DMS 273 treated with DMSO at 0.1 percent for 48 hours (cell line): ENCODE data around the gene ZNF625.

ENCODE experiments used
- DNase-seq: peaks from one replicate; lab custom pipeline; 2025; lab: John Stamatoyannopoulos, UW

ZNF625 gene

DNA sequence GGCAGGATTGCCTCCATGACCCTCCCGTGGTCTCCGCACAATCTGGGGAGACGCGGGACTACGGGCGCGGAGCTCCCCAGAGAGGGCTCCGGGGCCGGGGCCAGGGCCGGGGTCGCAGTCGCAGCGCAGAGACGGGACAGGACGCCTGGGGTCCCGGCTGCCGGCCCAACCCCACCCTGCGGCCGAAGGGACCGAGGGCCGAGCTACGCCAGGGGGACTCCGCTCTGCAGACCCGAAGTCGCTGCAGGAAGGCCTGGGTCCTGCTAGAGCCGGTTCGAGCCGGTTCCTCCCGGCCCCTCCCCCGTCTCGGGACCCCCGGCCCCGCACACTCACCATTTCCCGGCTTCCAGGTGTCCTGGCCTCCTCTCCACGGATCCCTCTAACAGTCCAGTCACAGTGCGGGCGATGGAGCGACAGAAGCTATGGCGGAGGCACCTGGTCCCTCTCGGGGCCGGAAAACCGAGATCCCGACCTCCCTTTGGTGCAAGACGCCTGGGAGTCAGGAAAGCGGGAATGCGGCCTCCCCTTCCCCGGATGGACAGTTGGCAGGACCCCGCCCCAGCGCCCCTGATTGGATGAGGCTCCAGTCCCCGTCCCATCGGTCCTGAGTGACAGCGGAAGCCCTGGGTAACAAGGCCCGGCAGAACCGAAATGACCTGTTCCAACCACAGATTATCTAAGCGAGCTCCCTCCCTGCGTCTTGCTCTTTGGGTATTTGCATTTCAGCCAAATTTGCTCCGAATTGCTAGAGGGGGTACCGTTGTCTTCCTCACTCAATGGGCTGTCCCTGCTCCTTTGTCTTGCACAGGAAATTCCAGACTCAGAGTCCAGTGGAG is at the start of gene ZNF625:
Gene ZNF625, minus strand, starts transcription at position 512 of the 836 bp plus-strand sequence. Its CDS starts 176 bp downstream, at position 336.
- DNase-seq, result peak; percentile 85

DNA sequence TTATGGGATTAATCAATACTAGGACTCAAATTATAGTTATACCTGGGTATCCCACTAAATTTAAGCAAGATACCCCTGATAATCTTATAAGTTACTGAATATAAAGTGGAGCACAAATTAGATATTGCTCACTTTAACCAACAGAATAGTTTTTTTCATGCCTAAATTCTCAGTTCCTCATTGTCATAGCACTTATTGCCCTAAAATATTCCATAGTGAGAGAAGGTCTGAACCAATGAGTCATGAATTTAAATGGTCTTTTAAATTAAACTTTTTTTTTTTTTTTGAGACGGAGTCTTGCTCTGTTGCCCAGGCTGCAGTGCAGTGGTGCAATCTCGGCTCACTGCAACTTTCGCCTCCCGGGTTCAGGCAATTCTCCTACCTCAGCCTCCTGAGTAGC is 48.8 kb upstream of the ZNF625 start:
- DNase-seq, result no peak

DNA sequence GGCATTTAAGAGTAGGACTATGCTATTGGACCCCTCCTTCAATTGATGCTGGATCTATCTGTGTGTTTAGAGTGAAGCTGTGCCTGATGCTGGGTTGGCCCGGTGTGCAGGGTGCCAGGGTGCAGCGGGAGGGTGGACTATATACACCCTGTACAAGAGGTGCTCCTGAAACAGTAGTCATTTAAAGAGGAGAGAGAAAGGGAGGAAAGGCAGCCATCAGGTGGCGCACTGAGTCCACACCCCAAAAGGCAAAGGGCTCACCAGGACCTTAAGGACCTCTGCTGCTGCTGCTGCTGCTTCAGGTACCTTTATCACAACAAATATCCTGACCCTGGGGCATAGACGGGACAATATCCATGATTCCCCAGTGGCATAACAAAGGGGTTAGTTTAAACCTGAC is 45.7 kb upstream of the ZNF625 start:
- no peak for DNase-seq

DNA sequence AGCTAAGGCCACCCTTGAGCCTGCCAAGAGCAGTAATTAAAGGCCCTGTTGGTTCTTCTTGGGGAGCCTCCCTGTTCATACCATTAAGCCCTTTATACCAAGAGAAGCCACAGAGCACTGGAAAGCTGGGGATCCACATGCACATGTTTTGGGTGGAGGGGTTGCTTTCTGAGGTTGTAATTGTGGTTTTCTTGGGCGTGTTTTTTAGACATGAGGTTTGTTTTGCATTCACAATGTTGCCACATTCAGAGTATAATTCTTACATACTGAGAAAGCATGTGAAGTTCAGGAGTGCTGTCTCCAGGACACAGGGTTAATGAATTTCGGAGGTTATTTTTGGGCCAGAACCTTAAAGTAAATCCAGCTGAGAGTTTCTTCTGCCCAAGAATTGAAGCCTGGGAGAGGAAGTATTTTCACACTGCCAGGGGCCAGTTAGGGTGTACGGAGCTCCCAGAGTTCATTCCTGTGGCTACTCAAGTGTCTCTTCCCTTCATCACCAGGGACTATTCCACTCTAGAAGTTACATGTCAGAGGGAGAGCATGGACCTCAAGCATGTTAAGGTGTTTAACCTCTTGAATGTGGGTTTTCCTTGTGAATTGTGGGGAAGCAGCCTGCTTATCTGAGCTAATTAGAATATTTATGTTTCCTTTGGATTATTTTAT is 43.4 kb upstream of the ZNF625 start:
- DNase-seq, result no peak

DNA sequence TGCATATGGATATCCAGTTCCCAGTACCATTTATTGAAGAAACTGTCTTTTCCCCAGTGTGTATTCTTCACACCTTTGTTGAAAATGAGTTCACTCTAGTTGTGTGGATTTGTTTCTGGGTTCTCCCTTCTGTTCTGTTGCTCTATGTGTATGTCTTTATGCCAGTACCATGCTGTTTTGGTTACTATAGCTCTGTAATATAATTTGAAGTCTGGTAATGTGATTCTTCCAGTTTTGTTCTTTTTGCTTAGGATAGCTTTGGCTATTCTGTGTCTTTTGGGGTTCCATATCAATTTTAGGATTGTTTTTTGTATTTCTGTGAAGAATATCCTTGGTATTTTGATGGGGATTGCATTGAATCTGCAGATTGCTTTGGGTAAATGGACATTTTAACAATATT is 41.6 kb upstream of the ZNF625 start:
- DNase-seq, result no peak

DNA sequence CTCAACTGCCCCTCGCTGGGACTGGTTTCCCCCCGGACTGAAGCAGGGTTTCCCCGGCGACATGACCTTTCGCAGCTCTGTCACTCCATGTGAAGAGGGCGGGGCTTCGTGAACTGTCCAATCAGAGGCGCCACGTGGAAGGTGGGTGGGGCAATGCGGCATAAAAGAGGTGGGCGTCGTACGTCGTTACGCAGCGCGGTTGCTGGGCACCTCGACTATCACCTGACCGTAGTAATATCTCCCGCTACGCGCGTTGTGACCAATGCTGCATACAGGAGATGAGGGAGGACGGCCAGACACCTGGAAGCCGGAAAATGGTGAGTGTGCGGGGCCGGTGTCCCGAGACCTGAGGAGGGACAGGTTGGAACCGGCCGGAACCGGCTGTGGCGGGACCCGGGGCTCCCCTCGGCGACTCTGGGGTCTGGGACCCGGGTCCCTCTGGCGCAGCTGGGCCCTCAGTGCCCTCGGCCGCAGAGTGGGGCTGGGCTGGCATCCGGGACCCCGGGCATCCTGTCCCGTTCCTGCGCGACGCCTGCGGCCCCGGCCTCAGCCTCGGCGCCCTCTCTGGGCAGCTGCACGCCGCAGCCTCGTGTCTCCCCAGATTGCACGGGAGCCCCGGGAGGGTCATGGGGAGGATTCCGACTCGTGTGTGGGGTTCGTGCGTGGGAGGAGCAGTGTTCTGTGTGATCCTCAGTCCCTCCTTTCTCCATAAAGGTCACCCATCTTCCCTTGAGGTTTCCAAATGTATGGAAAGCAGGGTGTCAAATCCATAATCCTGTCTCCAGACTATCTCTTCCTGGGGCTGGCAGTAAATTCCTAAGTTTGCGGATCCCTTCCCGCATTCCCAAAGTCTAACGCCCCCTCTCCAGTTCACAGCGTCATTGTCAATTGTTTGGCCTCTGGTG is 38.5 kb upstream of the ZNF625 start:
- no peak for DNase-seq

DNA sequence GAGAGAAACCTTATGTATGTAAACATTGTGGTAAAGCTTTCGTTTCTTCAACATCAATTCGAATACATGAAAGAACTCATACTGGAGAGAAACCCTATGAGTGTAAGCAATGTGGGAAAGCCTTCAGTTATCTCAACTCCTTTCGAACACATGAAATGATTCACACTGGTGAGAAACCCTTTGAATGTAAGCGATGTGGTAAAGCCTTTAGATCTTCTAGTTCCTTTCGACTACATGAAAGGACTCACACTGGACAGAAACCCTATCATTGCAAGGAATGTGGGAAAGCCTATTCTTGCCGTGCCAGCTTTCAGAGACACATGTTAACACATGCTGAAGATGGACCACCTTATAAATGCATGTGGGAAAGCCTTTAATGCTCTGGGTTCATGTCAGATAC is 31.1 kb upstream of the ZNF625 start:
- DNase-seq, result no peak

DNA sequence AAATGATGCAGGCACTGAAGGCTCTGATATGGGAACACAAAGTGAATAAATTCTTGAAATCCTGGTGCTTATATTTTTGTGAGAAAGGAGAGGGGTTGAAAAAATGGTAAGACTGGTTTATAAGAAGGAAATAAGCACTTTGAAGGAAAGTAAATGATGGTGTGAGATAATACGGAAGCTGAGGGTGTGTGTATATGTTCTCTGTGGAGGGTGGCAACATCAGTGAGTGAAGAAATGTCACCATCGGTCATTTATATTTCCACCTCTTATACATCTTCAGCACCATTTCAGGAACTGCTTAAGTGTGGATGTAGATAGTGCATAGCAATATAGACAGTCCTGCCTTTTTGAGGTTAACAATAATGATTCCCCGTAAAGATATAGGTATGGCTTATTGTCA is 23.8 kb upstream of the ZNF625 start:
- no peak for DNase-seq

DNA sequence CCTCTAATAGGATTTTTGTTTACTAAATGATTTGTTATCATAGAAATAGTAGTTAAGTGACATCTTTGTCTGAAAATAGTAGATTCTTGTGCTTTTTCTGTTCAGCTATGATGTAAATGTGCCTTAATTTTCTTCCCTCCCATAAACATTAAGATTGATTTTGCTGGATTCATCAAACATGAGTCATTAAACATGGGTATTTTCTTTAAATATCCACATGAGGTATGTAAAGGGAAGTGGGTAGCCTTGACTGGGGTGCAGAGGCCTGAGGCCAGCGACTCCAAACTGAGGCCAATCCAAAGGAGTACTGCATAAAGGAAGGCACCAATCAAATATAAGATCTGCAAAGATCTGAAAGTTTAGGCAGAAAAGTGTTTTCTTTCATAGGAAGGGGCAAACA is 10.1 kb upstream of the ZNF625 start:
- DNase-seq, result no peak

DNA sequence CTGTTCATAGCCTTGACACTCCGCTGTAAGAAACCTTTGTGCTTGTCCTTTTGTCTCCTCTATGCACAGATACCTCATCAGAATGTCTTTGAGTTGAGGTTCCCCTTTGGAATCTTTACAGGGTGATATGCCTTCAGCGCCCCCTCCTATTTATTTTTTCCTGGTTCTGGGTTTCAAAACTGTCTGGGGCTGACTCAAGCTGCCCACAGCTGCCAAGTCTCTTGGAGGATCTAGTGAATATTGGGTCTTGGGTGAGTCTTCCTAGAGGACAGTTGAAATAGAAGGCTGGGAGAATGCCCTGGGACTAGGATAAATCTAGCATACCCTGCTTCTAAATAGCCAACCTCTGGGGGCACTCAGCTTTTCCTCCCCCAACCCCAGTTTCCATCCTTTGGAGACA is 7.3 kb upstream of the ZNF625 start:
- no peak for DNase-seq

DNA sequence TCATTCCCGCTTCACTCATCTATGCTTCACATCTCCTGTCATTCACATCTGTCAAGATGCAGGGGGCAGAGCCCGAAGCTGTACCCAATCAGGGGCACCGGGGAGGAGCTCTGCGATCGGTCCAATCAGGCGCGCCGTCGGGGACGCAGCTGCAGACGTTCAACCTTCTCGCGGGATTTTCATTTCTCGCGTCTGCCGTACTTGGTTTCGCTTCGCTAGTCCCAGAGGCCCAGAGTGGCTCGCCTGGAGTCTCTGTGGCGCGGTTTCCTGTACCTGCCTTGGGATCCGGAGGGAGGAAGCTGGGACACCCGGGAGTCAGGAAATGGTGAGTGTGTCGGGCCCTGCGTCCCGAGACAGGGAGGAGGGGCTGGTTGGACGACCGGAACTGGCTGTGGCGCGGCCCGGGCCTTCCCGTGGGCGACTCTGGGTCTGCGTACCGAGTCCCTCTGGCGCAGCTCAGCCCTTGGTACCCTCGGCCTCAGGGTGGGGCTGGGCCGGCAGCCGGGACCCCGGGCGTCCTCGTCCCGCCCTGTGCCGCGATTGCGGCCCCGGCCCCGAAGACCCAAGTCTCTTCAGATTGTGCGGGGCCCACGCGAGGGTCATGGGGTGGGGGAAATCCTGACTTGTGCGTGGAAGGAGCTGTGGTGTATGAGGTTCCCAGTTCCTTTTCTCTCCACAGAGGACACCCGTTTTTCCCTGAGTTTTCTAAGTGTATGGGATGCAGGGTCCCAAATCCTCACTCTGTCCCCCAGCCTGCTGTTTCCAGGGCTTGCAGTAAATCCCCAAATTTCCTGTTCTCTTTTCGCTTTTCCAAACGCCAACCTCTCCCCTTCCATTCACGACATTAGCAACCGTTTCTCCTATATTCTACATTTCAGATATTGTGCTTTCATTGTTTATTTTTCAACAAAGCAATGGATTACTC is 6.6 kb upstream of the ZNF625 start, which contains the start of gene ZNF136:
Gene ZNF136, plus strand, starts transcription at position 215 of the 925 bp plus-strand sequence. Its CDS starts 108 bp downstream, at position 323.
- peak; percentile 93 for DNase-seq

DNA sequence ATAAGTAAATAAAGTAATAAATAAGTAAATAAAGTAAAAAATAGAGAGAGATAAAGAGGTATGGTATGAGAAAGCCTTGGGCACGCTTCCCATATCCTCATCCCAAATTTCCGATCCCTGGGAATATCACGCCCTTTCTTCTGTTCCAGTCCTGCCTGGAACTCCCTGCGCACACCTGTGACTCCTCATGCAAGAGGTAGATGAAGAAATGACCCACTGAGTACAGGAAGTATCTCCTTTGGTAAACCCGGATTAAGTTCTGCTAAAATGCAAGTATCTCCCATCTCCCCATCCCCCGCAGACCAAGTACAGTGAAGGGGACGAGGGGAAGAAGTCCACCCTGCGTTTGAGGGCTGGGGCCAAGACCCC is 6.0 kb upstream of the ZNF625 start:
- no peak for DNase-seq

DNA sequence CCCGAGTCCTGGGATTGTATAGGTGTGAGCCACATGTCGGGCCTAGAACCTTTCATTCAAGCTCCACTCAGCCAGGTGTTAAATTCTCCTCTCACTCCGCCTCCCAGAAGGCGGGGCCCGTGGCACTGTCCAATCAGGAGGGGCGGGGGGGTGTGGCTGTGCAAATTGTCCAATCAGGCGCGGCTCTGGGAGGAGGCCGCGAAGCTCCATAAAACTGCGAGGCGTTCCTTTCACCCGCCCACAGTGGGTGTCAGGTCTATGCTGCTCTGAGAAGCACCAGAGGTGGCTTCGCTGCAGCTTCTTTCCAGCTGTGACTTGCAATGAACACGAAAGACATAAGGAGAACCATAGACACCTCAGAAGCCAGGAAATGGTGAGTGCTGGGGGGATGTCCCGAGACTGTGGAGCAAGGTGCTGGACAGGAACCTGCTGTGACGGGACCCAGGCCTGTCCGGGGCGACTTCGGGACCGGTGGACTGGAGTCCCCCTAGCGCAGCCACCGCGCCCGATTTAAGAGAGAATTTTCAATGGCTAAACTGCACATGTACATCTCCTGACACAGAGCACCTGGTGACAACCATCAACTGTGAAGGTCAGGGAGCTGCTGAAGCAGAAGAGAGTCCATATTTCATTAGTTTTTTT is 3.4 kb upstream of the ZNF625 start:
- no peak for DNase-seq

DNA sequence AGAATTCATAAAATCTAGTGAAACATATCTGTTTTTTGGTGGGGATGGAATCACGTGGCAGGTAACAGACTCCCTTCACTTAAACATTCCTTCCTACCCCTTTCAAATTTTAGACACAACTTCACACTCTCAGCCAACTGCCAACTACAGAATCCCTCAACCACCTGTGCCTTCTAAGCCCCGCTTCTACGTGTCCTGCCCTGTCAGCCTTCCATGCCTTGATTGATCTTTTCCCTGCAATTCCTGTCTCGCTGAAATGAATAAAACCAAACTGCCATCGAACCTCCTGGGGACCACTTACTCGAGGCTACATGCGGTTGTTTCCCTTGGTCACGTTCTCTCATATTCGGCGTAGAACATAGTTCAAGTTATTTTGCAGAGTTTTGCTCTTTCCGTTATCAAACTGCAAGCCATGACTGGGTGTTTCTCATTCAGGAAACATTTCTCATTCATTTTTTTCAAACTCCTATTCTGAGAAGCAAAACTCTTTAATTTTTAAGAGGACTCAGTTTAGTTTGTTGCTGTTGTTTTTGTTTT is 1.1 kb downstream of the ZNF625 start:
- no peak for DNase-seq

DNA sequence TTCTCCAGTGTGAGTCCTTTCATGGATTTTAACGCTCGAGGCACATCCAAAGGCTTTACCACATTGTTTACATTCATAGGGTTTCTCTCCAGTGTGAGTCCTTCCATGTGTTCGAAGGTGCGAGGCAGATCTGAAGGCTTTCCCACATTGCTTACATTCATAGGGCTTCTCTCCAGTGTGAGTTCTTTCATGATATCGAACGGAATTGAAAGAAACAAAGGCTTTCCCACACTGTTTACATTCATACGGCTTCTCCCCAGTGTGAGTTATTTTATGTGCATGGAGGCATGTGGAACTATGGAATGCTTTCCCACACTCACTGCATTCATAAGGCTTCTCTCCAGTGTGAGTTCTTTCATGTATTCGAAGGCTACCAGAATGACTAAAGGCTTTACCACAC is 11.2 kb downstream of the ZNF625 start:
- DNase-seq, result no peak

DNA sequence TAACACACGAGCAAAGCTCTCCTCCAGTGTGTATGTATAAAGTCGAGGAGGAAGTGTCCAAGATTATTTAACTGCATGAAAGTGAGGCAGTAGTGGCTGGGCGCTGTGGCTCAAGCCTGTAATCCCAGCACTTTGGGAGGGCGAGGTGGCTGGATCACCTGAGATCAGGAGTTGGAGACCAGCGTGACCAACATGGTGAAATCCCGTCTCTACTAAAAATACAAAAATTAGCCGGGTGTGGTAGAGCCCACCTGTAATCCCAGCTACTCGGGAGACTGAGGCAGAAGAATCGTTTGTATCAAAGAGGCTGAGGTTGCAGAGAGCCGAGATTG is 15.2 kb downstream of the ZNF625 start:
- no peak for DNase-seq

DNA sequence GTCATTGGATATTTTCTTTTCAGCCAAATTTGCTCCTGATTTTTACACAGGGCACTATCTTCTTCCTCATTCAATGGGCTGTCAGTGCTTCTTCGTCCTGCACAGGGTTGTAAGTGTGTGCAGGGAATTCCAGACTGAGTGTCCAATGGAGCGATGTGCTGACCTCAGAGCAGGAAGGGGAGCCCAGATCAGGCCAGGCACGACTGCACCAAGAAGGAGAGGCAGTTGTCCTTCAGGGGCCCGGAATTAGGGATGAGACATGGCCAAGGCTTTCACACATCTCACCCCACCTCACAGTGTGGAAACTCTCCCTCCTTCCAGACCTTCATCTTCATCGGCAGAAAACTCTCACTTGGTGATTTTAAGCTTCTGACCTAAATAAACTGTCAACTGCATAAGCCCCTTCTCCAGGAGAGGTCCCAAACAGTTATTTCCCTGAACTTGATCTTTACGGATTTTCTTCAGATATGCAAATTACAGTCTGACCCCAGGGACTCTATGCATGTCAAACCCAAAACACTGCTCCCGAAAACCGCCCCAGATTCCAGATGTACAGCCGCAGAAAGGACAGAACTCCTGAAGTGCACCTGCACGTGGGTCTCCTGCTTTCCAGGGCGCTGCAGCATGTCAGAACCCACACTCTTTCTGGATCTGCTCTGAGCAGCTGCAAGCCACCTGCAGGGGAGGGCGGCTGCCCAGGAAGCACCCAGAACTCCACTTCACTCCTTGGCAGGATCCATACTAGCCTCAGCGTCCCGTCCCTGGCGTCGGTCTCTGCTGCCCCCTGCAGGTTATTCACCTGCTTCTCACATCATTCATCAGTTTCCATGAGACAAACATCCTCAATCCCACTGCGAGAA is 15.8 kb downstream of the ZNF625 start:
- peak; percentile 58 for DNase-seq

DNA sequence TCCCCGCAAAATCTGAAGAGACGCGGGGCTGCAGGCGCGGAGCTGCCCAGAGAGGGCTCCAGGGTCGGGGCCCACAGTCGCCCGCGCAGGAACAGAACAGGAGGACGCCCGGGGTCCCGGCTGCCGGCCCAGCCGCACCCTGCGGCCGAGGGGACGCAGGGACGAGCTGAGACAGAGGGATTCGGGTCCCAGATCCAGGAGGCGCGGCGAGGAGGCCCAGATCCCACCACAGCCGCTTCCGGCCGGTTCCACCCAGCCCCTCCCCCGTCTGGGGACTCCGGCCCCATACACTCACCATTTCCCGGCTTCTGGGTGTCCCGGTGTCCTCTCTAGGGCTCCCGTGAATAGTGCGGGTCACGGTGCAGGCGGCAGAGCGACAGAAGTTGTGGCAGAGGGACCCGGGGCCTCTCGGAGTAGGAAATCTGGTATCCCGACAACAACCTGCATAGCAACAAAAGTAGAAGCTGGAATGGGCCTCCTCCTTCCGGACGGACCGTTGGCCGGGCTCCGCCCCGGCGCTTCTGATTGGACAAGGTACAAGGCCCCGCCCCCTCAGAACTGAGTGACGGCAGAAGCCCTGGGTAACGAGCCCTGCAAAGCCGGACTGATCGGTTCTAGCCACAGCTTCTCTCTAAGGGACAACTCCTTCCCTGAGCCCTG is 16.5 kb downstream of the ZNF625 start, which contains the start of gene ZNF20:
Gene ZNF20, minus strand, starts transcription at position 466 of the 660 bp plus-strand sequence. Its CDS starts 168 bp downstream, at position 298.
- DNase-seq, result peak; percentile 80

DNA sequence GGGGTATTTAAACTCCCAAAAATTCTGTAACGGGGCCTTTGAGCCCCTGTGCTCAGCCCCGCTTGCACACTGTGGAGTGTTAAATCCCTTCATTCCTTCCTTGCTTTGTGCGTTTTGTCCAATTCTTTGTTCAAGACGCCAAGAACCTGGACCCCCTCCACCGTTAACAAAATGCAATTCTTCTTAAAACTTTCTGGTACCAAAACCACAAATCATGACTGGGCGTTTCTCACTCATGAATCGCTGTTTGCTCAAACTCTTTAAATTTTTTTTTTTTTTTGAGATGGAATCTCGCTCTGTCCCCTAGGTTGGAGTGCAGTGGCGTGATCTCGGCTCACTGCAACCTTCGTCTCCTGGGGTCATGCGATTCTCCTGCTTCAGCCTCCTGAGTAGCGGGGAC is 17.3 kb downstream of the ZNF625 start:
- DNase-seq, result no peak
